Measurements from ENCODE around the gene RAD51C.

RAD51C gene

DNA sequence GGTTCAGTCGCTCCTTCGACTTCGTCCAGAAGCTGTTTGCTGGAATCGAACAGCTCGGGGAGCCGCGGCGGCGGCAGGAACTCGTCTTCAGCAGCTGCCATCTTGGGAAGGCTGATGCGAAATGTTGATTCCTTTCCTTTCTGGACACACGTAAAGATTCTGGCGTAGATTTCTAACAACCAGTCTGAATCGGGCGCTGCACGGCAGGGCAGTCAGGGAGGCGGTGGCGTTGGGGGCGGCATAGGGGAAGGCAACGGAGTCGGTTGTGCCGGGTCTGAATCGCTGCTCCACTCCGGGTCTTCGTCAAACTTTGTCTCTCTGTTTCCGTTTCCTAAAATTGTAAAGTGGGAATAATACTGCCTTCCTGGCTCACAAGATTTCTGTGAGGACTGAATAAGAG, 30.9 kb upstream of the RAD51C start:
- TF ChIP-seq SIN3A (IDR thresholded peaks at IDR 0.05; ENCODE audit: borderline replicate concordance, insufficient read depth, low read length): no peak
- TF ChIP-seq REST (IDR thresholded peaks at IDR 0.05; ENCODE audit: insufficient read depth in 1 of 2, low read depth in 2 of 2, low read length in 2 of 2): no peak
- TF ChIP-seq FOXP2 (optimal IDR thresholded peaks at IDR 0.05; ENCODE audit: borderline replicate concordance, extremely low read depth, extremely low read length, insufficient read depth): no peak
- no peak for TF ChIP-seq POLR2AphosphoS5 (IDR thresholded peaks at IDR 0.05; ENCODE audit: low read depth, low read length)
- TF ChIP-seq TAF1 (IDR thresholded peaks at IDR 0.05; ENCODE audit: borderline replicate concordance, insufficient read depth, low read length): no peak

DNA sequence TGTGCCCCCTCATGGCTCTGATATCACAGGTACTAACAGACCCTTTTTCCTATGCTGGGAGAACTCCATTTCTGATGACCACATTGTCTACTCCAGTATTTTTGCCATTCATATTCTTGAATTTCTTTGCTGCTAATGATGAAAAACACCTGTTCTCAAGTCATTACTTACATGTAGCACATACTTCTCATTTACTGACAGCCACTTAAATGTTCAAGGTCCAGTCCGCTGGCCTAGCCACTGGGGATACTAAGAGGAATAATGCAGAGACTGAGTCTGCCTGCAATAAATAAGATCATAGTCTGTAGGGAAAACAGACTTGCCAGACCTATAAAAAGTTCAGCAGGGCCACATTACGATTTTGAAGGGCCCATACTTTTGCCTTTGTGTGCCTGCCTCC, 28.1 kb upstream of the RAD51C start:
- TF ChIP-seq POLR2AphosphoS5 (IDR thresholded peaks at IDR 0.05; ENCODE audit: low read depth, low read length) (no peak), FOXP2 (optimal IDR thresholded peaks at IDR 0.05; ENCODE audit: borderline replicate concordance, extremely low read depth, extremely low read length, insufficient read depth) (no peak), REST (IDR thresholded peaks at IDR 0.05; ENCODE audit: insufficient read depth in 1 of 2, low read depth in 2 of 2, low read length in 2 of 2) (no peak)

DNA sequence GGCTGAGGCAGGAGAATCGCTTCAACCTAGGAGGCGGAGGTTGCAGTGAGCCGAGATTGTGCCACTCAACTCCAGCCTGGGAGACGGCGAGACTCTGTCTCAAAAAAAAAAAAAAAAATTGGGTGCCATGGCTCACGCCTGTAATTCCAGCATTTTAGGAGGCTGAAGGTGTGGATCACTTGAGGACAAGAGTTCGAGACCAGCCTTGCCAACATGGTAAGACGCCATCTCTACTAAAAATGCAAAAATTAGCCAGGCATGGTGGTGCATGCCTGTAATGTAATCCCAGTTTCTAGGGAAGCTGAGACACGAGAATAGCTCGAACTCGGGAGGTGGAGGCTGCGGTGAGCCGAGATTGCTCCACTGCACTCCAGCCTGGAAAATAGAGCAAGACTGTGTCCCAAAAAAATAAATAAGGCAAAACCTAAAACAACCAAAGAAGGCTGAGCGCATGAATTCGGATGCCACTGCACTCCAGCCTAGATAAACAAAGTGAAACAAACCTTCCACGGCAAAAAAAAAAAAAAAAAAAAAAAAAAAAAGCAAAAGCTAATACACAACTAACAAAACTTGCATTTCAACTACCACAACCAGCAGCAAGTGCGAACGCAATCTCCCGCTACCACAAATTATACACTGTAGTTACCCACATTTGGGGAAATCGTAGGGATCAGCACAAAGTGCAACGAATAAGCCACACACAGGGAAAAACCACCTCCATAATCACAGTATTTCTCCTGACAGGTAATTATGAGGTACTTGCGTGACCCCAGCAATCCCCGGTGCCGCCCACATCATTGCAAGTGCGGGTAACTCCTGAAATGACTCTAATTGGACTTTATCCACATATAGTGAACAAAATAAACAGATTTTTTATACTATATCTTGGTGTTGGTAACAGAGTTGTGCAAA, 26.2 kb upstream of the RAD51C start:
- TF ChIP-seq REST (IDR thresholded peaks at IDR 0.05; ENCODE audit: insufficient read depth in 1 of 2, low read depth in 2 of 2, low read length in 2 of 2) (no peak), FOXP2 (optimal IDR thresholded peaks at IDR 0.05; ENCODE audit: borderline replicate concordance, extremely low read depth, extremely low read length, insufficient read depth) (no peak), POLR2AphosphoS5 (IDR thresholded peaks at IDR 0.05; ENCODE audit: low read depth, low read length) (no peak), SIN3A (IDR thresholded peaks at IDR 0.05; ENCODE audit: borderline replicate concordance, insufficient read depth, low read length) (no peak), TAF1 (IDR thresholded peaks at IDR 0.05; ENCODE audit: borderline replicate concordance, insufficient read depth, low read length) (no peak)

- TF ChIP-seq POLR2AphosphoS5 (IDR thresholded peaks at IDR 0.05; ENCODE audit: low read depth, low read length): no peak
- TF ChIP-seq SIN3A (IDR thresholded peaks at IDR 0.05; ENCODE audit: borderline replicate concordance, insufficient read depth, low read length): no peak
- no peak for TF ChIP-seq FOXP2 (optimal IDR thresholded peaks at IDR 0.05; ENCODE audit: borderline replicate concordance, extremely low read depth, extremely low read length, insufficient read depth)
- no peak for TF ChIP-seq REST (IDR thresholded peaks at IDR 0.05; ENCODE audit: insufficient read depth in 1 of 2, low read depth in 2 of 2, low read length in 2 of 2)
- TF ChIP-seq TAF1 (IDR thresholded peaks at IDR 0.05; ENCODE audit: borderline replicate concordance, insufficient read depth, low read length): no peak
Measured at GRCh38 chr17:58666858-58667267, 25.5 kb upstream of the RAD51C start.
